Measurements from ENCODE around the gene ZDHHC23. TPM values are rescaled to one million over a fixed set of nuclear protein-coding genes. Genes with fewer than 3 reads are reported as not detected.

The ZDHHC23 gene
- 1 to 10 TPM in 4 of 10 donors, under 1 TPM in 6; 0.62 to 1.6 (median 0.95) TPM for polyA plus RNA-seq (ENCODE audit: insufficient read length in 10 of 10)
- long read RNA-seq, donor 1: 0 reads
- long read RNA-seq, donor 2: 0 reads
- long read RNA-seq, donor 3: 0 reads
- long read RNA-seq, donor 4: 0 reads
- long read RNA-seq, donor 5, full-length matches to known transcripts: 1 of 1 reads
- long read RNA-seq, donor 5, partial matches to known transcripts: 0 of 1 reads
- long read RNA-seq, donor 5, other reads (novel, unspliced or antisense): 0 of 1 reads
- long read RNA-seq, donor 6: 0 reads
- long read RNA-seq, donor 7: 0 reads
- long read RNA-seq, donor 8: 0 reads
- long read RNA-seq, donor 9: 0 reads

GRCh38 chr3:113947372-113948014 is at the start of gene ZDHHC23:
Gene ZDHHC23, plus strand, starts transcription at chr3:113948013. Its CDS starts 790 bp downstream, at chr3:113948803.
- peak; percentile 19 to 63 (median 46) for DNase-seq

GRCh38 chr3:113898892-113899291 is 48.9 kb upstream of the ZDHHC23 start:
- DNase-seq: peak in 1 of 3 donors; percentile 8

GRCh38 chr3:113906568-113907140 is 41.2 kb upstream of the ZDHHC23 start:
- DNase-seq: no peak

- no peak for DNase-seq
Observed at GRCh38 chr3:113908133-113908532, 39.7 kb upstream of the ZDHHC23 start.

- peak in 1 of 3 donors; percentile 6 for DNase-seq
Observed at GRCh38 chr3:113910966-113911365, 36.8 kb upstream of the ZDHHC23 start.

GRCh38 chr3:113912552-113913236 is 35.1 kb upstream of the ZDHHC23 start:
- peak; percentile 3 to 20 (median 13) for DNase-seq

- DNase-seq: peak in 1 of 3 donors; percentile 82
Observed at GRCh38 chr3:113914646-113915045, 33.2 kb upstream of the ZDHHC23 start.

GRCh38 chr3:113927556-113927955 is 20.3 kb upstream of the ZDHHC23 start:
- DNase-seq: peak in 1 of 3 donors; percentile 4

GRCh38 chr3:113946831-113947230 is 982 bp upstream of the ZDHHC23 start:
- no peak for DNase-seq

GRCh38 chr3:113948015-113948917 is 453 bp downstream of the ZDHHC23 start:
- DNase-seq: peak in 2 of 3 donors; percentile 6 to 38

GRCh38 chr3:113952921-113953320 is 5.1 kb downstream of the ZDHHC23 start:
- no peak for DNase-seq

GRCh38 chr3:113953677-113954076 is 5.9 kb downstream of the ZDHHC23 start:
- no peak for DNase-seq

GRCh38 chr3:113954091-113954685 is 6.4 kb downstream of the ZDHHC23 start:
- DNase-seq: no peak

- no peak for DNase-seq
Observed at GRCh38 chr3:113963879-113964278, 16.1 kb downstream of the ZDHHC23 start.

- DNase-seq: no peak
Observed at GRCh38 chr3:113966172-113966571, 18.4 kb downstream of the ZDHHC23 start.

GRCh38 chr3:113968986-113969385 is 21.2 kb downstream of the ZDHHC23 start:
- DNase-seq: no peak

- DNase-seq: no peak
Observed at GRCh38 chr3:113977822-113978221, 30.0 kb downstream of the ZDHHC23 start.

GRCh38 chr3:113979916-113980315 is 32.1 kb downstream of the ZDHHC23 start:
- no peak for DNase-seq

GRCh38 chr3:113981803-113982202 is 34.0 kb downstream of the ZDHHC23 start:
- no peak for DNase-seq

GRCh38 chr3:113983544-113983943 is 35.7 kb downstream of the ZDHHC23 start:
- no peak for DNase-seq

GRCh38 chr3:113985541-113985940 is 37.7 kb downstream of the ZDHHC23 start:
- no peak for DNase-seq
